ENCODE measurements around the gene TTC13. TPM values are rescaled to one million over a fixed set of nuclear protein-coding genes. Genes with fewer than 3 reads are reported as not detected.
"Not testable (repeated sequence)": the region's sequence is repeated elsewhere in the genome, so short reads cannot be mapped to it uniquely, and the experiment has no call there.

TTC13 gene
- total and polyA plus RNA-seq, 7 donors, result 3.0 to 19.7 (median 13.6) TPM

- Histone ChIP-seq H3K9me3 (no peaks in the 10 kb centered on the region), H3K4me3 (no peak overlapping the region), H3K27me3 (no peaks in the 10 kb centered on the region), H3K27ac (no peak overlapping the region), H3K36me3 (peaks cover 28 to 86% (median 38%) of the 10 kb centered on the region in 4 donors), H3K4me1 (no peaks in the 10 kb centered on the region)
- intact Hi-C loops (cut with DNase I), result no loop called here
- TF ChIP-seq CTCF (IDR thresholded peaks at IDR 0.05) (no peak), POLR2A (IDR thresholded peaks at IDR 0.05) (no peak), POLR2AphosphoS5 (IDR thresholded peaks at IDR 0.05) (no peak), EP300 (IDR thresholded peaks at IDR 0.05) (no peak)
- WGBS, 2 donors, result 94 to 99% methylated on average over 1 of the region's 1 CpG
- no peak for DNase-seq
These were observed 16.2 kb upstream of the TTC13 start for GRCh38 chr1:230994860-230995259.

GRCh38 chr1:230992100-230992774, 13.6 kb upstream of the TTC13 start:
- Histone ChIP-seq H3K27ac (no peak overlapping the region), H3K27me3 (no peaks in the 10 kb centered on the region), H3K9me3 (no peaks in the 10 kb centered on the region), H3K4me3 (no peak overlapping the region), H3K4me1 (no peaks in the 10 kb centered on the region), H3K36me3 (peaks cover 2 to 62% (median 19%) of the 10 kb centered on the region in 4 donors)
- WGBS, 2 donors, result 80 to 83% methylated on average over 7 of the region's 7 CpGs
- no peak for DNase-seq
- TF ChIP-seq EP300 (IDR thresholded peaks at IDR 0.05), result no peak
- no peak for TF ChIP-seq POLR2A (IDR thresholded peaks at IDR 0.05)
- no peak for TF ChIP-seq POLR2AphosphoS5 (IDR thresholded peaks at IDR 0.05)
- no peak for TF ChIP-seq CTCF (IDR thresholded peaks at IDR 0.05)
- intact Hi-C loops (cut with DNase I), result no loop called here

- DNase-seq, result no peak
- H3K36me3 ChIP-seq, result peaks cover 0 to 28% (median 8%) of the 10 kb centered on the region in 4 donors
- TF ChIP-seq POLR2A (IDR thresholded peaks at IDR 0.05) (no peak), EP300 (IDR thresholded peaks at IDR 0.05) (no peak), POLR2AphosphoS5 (IDR thresholded peaks at IDR 0.05) (no peak), CTCF (IDR thresholded peaks at IDR 0.05) (no peak)
These were observed 8.8 kb upstream of the TTC13 start for GRCh38 chr1:230987448-230987847.

GRCh38 chr1:230986976-230987375, 8.3 kb upstream of the TTC13 start:
- Histone ChIP-seq H3K4me3 (no peak overlapping the region), H3K36me3 (peaks cover 0 to 28% (median 6%) of the 10 kb centered on the region in 4 donors), H3K9me3 (no peaks in the 10 kb centered on the region), H3K27me3 (no peaks in the 10 kb centered on the region), H3K4me1 (no peaks in the 10 kb centered on the region), H3K27ac (no peak overlapping the region)
- TF ChIP-seq CTCF (IDR thresholded peaks at IDR 0.05) (no peak), POLR2A (IDR thresholded peaks at IDR 0.05) (no peak), EP300 (IDR thresholded peaks at IDR 0.05) (no peak), POLR2AphosphoS5 (IDR thresholded peaks at IDR 0.05) (no peak)
- DNase-seq, result no peak
- WGBS, 2 donors, result 41 to 77% methylated on average over 7 of the region's 7 CpGs
- intact Hi-C loops (cut with DNase I), result no loop called here

More at GRCh38 chr1:230987448-230987847, 8.8 kb upstream of the TTC13 start:
- H3K27me3 ChIP-seq, result no peaks in the 10 kb centered on the region
- no peaks in the 10 kb centered on the region for H3K4me1 ChIP-seq
- intact Hi-C loops (cut with DNase I), result no loop called here
- H3K27ac ChIP-seq, result no peak overlapping the region
- WGBS, 2 donors, result 30 to 79% methylated on average over 3 of the region's 3 CpGs
- no peak overlapping the region for H3K4me3 ChIP-seq
- H3K9me3 ChIP-seq, result no peaks in the 10 kb centered on the region

- Histone ChIP-seq H3K4me3 (no peak overlapping the region), H3K36me3 (peaks cover 0 to 25% (median 3%) of the 10 kb centered on the region in 4 donors), H3K4me1 (no peaks in the 10 kb centered on the region), H3K27me3 (no peaks in the 10 kb centered on the region), H3K9me3 (no peaks in the 10 kb centered on the region), H3K27ac (no peak overlapping the region)
- intact Hi-C loops (cut with DNase I), result no loop called here
- no peak for DNase-seq
- TF ChIP-seq CTCF (IDR thresholded peaks at IDR 0.05) (no peak), POLR2A (IDR thresholded peaks at IDR 0.05) (no peak)
- 22 to 84% methylated on average over 6 of the region's 6 CpGs for WGBS, 2 donors
These were observed 7.0 kb upstream of the TTC13 start for GRCh38 chr1:230985711-230986110.

- H3K27me3 ChIP-seq; DNase-seq; H3K27ac ChIP-seq; intact Hi-C loops (cut with DNase I); H3K4me1 ChIP-seq; H3K4me3 ChIP-seq; H3K9me3 ChIP-seq: not testable (repeated sequence)
- 15 to 64% methylated on average over 10 of the region's 10 CpGs for WGBS, 2 donors
- H3K36me3 ChIP-seq, result peaks cover 0 to 16% (median 3%) of the 10 kb centered on the region in 4 donors
These were observed 6.2 kb upstream of the TTC13 start for GRCh38 chr1:230984622-230985515.

Data from sigmoid colon (tissue), 7 donors.